PFSK-1 (cell line): Measurements from ENCODE around the gene TTC4.

Experiments used
- FOXP2 ChIP-seq: optimal IDR thresholded peaks from 2 replicates; pipeline ENCODE3; 2011; ENCODE audit warnings: borderline replicate concordance, control low read depth, inconsistent platforms; ENCODE audit not compliant: insufficient read depth; ENCODE audit errors: extremely low read length, extremely low read depth
- POLR2AphosphoS5 ChIP-seq: IDR thresholded peaks from 2 replicates; pipeline ENCODE4 v1.6.1; 2012; ENCODE audit warnings: low read depth, mild to moderate bottlenecking, control low read depth, low read length, moderate library complexity
- TAF1 ChIP-seq: IDR thresholded peaks from 2 replicates; pipeline ENCODE4 v1.6.1; 2012; ENCODE audit warnings: low read length, control low read depth, borderline replicate concordance; ENCODE audit not compliant: insufficient read depth
- TF ChIP-seq, protein P1 (sequence below), 2 experiments: IDR thresholded peaks; 2 replicates each; pipeline versions ENCODE4 v1.6.1 to v1.8.0; 2011 to 2012; ENCODE audit warnings: low read depth in 2 of 2, low read length in 2 of 2, control low read depth in 1 of 2, inconsistent platforms in 1 of 2, mild to moderate bottlenecking in 1 of 2, moderate library complexity in 1 of 2; ENCODE audit not compliant: insufficient read depth in 1 of 2

The TTC4 gene

DNA sequence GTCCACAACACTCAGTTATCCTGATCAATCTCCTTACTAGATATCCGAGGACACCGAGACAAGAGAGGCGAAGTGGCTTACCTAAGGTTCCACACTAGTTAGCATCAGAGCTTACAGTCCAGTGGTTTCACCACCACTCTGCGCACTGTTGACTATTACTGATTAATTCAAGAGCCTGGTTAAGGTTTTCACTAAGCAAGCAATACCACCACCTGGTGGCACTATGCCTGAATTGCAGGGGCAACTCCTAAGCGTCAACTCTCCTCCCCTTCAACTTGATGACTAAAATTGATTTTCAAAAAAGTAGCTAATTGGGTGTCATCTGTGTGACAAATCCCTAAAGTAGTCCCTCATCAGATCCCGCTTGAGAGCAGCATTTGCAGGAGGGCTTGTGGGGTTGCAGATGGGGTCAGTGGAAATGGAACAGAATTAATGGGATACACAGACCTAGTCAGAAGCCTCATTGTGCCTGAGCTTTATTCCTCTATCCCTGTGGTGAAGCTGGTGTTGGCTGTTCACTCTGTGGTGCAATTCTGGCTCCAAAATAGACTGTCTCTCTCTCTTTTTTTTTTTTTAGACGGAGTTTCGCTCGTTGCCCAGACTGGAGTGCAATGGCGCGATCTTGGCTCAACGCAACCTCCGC, 76.3 kb downstream of the TTC4 start:
- no peak for TF ChIP-seq TAF1
- TF ChIP-seq, protein P1, sequence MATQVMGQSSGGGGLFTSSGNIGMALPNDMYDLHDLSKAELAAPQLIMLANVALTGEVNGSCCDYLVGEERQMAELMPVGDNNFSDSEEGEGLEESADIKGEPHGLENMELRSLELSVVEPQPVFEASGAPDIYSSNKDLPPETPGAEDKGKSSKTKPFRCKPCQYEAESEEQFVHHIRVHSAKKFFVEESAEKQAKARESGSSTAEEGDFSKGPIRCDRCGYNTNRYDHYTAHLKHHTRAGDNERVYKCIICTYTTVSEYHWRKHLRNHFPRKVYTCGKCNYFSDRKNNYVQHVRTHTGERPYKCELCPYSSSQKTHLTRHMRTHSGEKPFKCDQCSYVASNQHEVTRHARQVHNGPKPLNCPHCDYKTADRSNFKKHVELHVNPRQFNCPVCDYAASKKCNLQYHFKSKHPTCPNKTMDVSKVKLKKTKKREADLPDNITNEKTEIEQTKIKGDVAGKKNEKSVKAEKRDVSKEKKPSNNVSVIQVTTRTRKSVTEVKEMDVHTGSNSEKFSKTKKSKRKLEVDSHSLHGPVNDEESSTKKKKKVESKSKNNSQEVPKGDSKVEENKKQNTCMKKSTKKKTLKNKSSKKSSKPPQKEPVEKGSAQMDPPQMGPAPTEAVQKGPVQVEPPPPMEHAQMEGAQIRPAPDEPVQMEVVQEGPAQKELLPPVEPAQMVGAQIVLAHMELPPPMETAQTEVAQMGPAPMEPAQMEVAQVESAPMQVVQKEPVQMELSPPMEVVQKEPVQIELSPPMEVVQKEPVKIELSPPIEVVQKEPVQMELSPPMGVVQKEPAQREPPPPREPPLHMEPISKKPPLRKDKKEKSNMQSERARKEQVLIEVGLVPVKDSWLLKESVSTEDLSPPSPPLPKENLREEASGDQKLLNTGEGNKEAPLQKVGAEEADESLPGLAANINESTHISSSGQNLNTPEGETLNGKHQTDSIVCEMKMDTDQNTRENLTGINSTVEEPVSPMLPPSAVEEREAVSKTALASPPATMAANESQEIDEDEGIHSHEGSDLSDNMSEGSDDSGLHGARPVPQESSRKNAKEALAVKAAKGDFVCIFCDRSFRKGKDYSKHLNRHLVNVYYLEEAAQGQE (IDR thresholded peaks at IDR 0.05; ENCODE audit: insufficient read depth in 1 of 2, low read depth in 2 of 2, low read length in 2 of 2) = no peak
- TF ChIP-seq POLR2AphosphoS5 = no peak
- TF ChIP-seq FOXP2 = no peak
